Measurements from ENCODE around the gene YBEY.

The YBEY gene

GRCh38 chr21:46248422-46248782 lies 37.7 kb upstream of the YBEY start:
- H3K9me2 ChIP-seq (replicated peaks; ENCODE audit: insufficient read depth, low read length), result no peaks in the 10 kb centered on the region
- no peak overlapping the region for H3K27ac ChIP-seq (ENCODE audit: low read depth, low read length)
- H3K27me3 ChIP-seq (ENCODE audit: low read length), result no peaks in the 10 kb centered on the region
- H4K20me1 ChIP-seq (ENCODE audit: low read depth, low read length), result no peaks in the 10 kb centered on the region
- H3K4me2 ChIP-seq (ENCODE audit: low read depth, low read length, poor library complexity, severe bottlenecking), result no peak overlapping the region
- H3K9me3 ChIP-seq (ENCODE audit: insufficient read depth, low read length), result no peaks in the 10 kb centered on the region
- H2AFZ ChIP-seq (ENCODE audit: low read depth, low read length, severe bottlenecking), result no peak overlapping the region
- no peak overlapping the region for H3K4me3 ChIP-seq (ENCODE audit: insufficient read depth, low read length, poor library complexity, severe bottlenecking)
- no peak overlapping the region for H3K9ac ChIP-seq (ENCODE audit: low read length)
- no peak for TF ChIP-seq CTCF (IDR thresholded peaks at IDR 0.05; ENCODE audit: insufficient read depth, low read length, poor library complexity, severe bottlenecking)
- no peak for TF ChIP-seq EZH2phosphoT487 (conservative IDR thresholded peaks at IDR 0.05; ENCODE audit: low read length)
- no peaks in the 10 kb centered on the region; the same call in 1 of the 2 replicates for H3K79me2 ChIP-seq (ENCODE audit: insufficient read depth, low read length)
- H3K36me3 ChIP-seq (ENCODE audit: low read length), result peaks cover 18% of the 10 kb centered on the region
- H3F3A ChIP-seq (ENCODE audit: insufficient read depth), result 0 out of 2 replicates have a peak, but pooled peaks cover 3% of the 10 kb centered on the region

GRCh38 chr21:46248827-46249226 lies 37.3 kb upstream of the YBEY start:
- no peaks in the 10 kb centered on the region; the same call in 1 of the 2 replicates for H3K79me2 ChIP-seq (ENCODE audit: insufficient read depth, low read length)
- no peak overlapping the region for H3K4me3 ChIP-seq (ENCODE audit: insufficient read depth, low read length, poor library complexity, severe bottlenecking)
- no peaks in the 10 kb centered on the region for H4K20me1 ChIP-seq (ENCODE audit: low read depth, low read length)
- no peak overlapping the region for H3K4me2 ChIP-seq (ENCODE audit: low read depth, low read length, poor library complexity, severe bottlenecking)
- H3K36me3 ChIP-seq (ENCODE audit: low read length), result peaks cover 18% of the 10 kb centered on the region
- no peaks in the 10 kb centered on the region for H3K27me3 ChIP-seq (ENCODE audit: low read length)
- 0 out of 2 replicates have a peak, but pooled peaks cover 3% of the 10 kb centered on the region for H3F3A ChIP-seq (ENCODE audit: insufficient read depth)
- H3K9me3 ChIP-seq (ENCODE audit: insufficient read depth, low read length), result no peaks in the 10 kb centered on the region
- TF ChIP-seq CTCF (IDR thresholded peaks at IDR 0.05; ENCODE audit: insufficient read depth, low read length, poor library complexity, severe bottlenecking) (no peak), EZH2phosphoT487 (conservative IDR thresholded peaks at IDR 0.05; ENCODE audit: low read length) (no peak)
- H2AFZ ChIP-seq (ENCODE audit: low read depth, low read length, severe bottlenecking), result no peak overlapping the region
- H3K27ac ChIP-seq (ENCODE audit: low read depth, low read length), result no peak overlapping the region
- H3K9me2 ChIP-seq (replicated peaks; ENCODE audit: insufficient read depth, low read length), result no peaks in the 10 kb centered on the region
- no peak overlapping the region for H3K9ac ChIP-seq (ENCODE audit: low read length)

- no peak overlapping the region for H3K27ac ChIP-seq (ENCODE audit: low read depth, low read length)
- peaks cover 22% of the 10 kb centered on the region; the same call in 1 of the 2 replicates for H3K36me3 ChIP-seq (ENCODE audit: low read length)
- H3F3A ChIP-seq (ENCODE audit: insufficient read depth), result 0 out of 2 replicates have a peak, but pooled peaks cover 3% of the 10 kb centered on the region
- TF ChIP-seq EZH2phosphoT487 (conservative IDR thresholded peaks at IDR 0.05; ENCODE audit: low read length) (no peak), CTCF (IDR thresholded peaks at IDR 0.05; ENCODE audit: insufficient read depth, low read length, poor library complexity, severe bottlenecking) (no peak)
- no peak overlapping the region for H2AFZ ChIP-seq (ENCODE audit: low read depth, low read length, severe bottlenecking)
- H3K4me3 ChIP-seq (ENCODE audit: insufficient read depth, low read length, poor library complexity, severe bottlenecking), result no peak overlapping the region
- H3K9me3 ChIP-seq (ENCODE audit: insufficient read depth, low read length), result no peaks in the 10 kb centered on the region
- no peaks in the 10 kb centered on the region; the same call in 1 of the 2 replicates for H3K79me2 ChIP-seq (ENCODE audit: insufficient read depth, low read length)
- H3K27me3 ChIP-seq (ENCODE audit: low read length), result no peaks in the 10 kb centered on the region
- no peaks in the 10 kb centered on the region for H3K9me2 ChIP-seq (replicated peaks; ENCODE audit: insufficient read depth, low read length)
- H4K20me1 ChIP-seq (ENCODE audit: low read depth, low read length), result no peaks in the 10 kb centered on the region
- H3K4me2 ChIP-seq (ENCODE audit: low read depth, low read length, poor library complexity, severe bottlenecking), result no peak overlapping the region
- no peak overlapping the region for H3K9ac ChIP-seq (ENCODE audit: low read length)
Measured at GRCh38 chr21:46250146-46250725, 35.9 kb upstream of the YBEY start.
